HepG2 (cell line): ENCODE data around the gene PNPLA3. TPM values are rescaled to one million over a fixed set of nuclear protein-coding genes. Genes with fewer than 3 reads are reported as not detected.

Experiments used
- ARID4A ChIP-seq: sonication (generic); formaldehyde crosslinking; IDR thresholded peaks from 2 replicates; pipeline ENCODE4 v1.5.0; 2020; ENCODE audit warnings: mild to moderate bottlenecking, missing genetic modification reagents, borderline replicate concordance
- ARNTL ChIP-seq: sonication (generic); formaldehyde crosslinking; IDR thresholded peaks from 2 replicates; pipeline ENCODE4 v1.4.0; 2020; ENCODE audit warnings: mild to moderate bottlenecking, missing genetic modification reagents
- ASH2L ChIP-seq: fragments of 300-600, 200-600 bp; sonication (generic); IDR thresholded peaks from 2 replicates; pipeline ENCODE4 v1.7.0; 2017; ENCODE audit warnings: low read depth, mild to moderate bottlenecking, moderate library complexity, mixed read lengths, low read length; ENCODE audit not compliant: insufficient read length
- IKZF5 ChIP-seq: IDR thresholded peaks from 2 replicates; pipeline ENCODE4 v1.6.1; 2018; ENCODE audit warnings: missing genetic modification reagents, mild to moderate bottlenecking, missing compliant biosample characterization
- NRL ChIP-seq: sonication (generic); formaldehyde crosslinking; IDR thresholded peaks from 2 replicates; pipeline ENCODE4 v1.5.0; 2020; ENCODE audit warnings: missing genetic modification reagents, mild to moderate bottlenecking, moderate library complexity, borderline replicate concordance
- REPIN1 ChIP-seq: sonication (generic); formaldehyde crosslinking; IDR thresholded peaks from 2 replicates; pipeline ENCODE4 v1.8.0; 2022; ENCODE audit warnings: missing genetic modification reagents, low read depth, mild to moderate bottlenecking, borderline replicate concordance
- SAP130 ChIP-seq: IDR thresholded peaks from 2 replicates; pipeline ENCODE4 v1.6.1; 2016; ENCODE audit warnings: low read depth
- ZNF205 ChIP-seq: IDR thresholded peaks from 2 replicates; pipeline ENCODE4 v1.6.1; 2018; ENCODE audit warnings: missing biosample characterization, missing genetic modification reagents
- ZNF430 ChIP-seq: sonication (generic); formaldehyde crosslinking; IDR thresholded peaks from 2 replicates; pipeline ENCODE4 v1.9.0; 2021; ENCODE audit warnings: mild to moderate bottlenecking, missing genetic modification reagents
- ZNF556 ChIP-seq: sonication (generic); formaldehyde crosslinking; IDR thresholded peaks from 2 replicates; pipeline ENCODE4 v1.4.0; 2020; ENCODE audit warnings: mild to moderate bottlenecking, missing genetic modification reagents, borderline replicate concordance
- ZNF740 ChIP-seq: sonication (generic); formaldehyde crosslinking; IDR thresholded peaks from 2 replicates; pipeline ENCODE4 v1.4.0; 2020; ENCODE audit warnings: missing genetic modification reagents
- ZNF772 ChIP-seq: sonication (generic); formaldehyde crosslinking; IDR thresholded peaks from 2 replicates; pipeline ENCODE4 v1.5.0; 2020; ENCODE audit warnings: mild to moderate bottlenecking, missing genetic modification reagents
- ZNF883 ChIP-seq: sonication (generic); formaldehyde crosslinking; IDR thresholded peaks from 2 replicates; pipeline ENCODE4 v1.5.1; 2020; ENCODE audit warnings: mild to moderate bottlenecking, missing genetic modification reagents; ENCODE audit errors: not compliant biosample characterization
- polyA plus RNA-seq, 8 experiments: library from polyadenylated mRNA; depleted of rRNA in 3 of 8; stranded (reverse) in 7 of 8; unstranded in 1 of 8; fragments of >200 nt; fragmentation: Illumina TruSeq in 4 of 8; extraction: Trizol in 4 of 8; gene quantifications; 2 replicates each; pipeline versions ENCODE4 v1.2.1 to v1.2.3, GENCODE V29; 2011 to 2016; ENCODE audit warnings: low read depth in 4 of 8, missing spikeins in 1 of 8, mixed read lengths in 1 of 8; ENCODE audit not compliant: insufficient read depth in 1 of 8
- total RNA-seq, 5 experiments: library from RNA; depleted of rRNA; stranded (reverse); fragments of >200 nt; fragmentation: Illumina TruSeq; extraction: Trizol; gene quantifications; 2 replicates each; pipeline ENCODE4 v1.2.3, GENCODE V29; 2016; ENCODE audit warnings: low read depth in 1 of 5
- TF ChIP-seq, protein P1 (sequence below): sonication (generic); formaldehyde crosslinking; IDR thresholded peaks from 2 replicates; pipeline ENCODE4 v1.4.0; 2020; ENCODE audit warnings: missing genetic modification reagents, mild to moderate bottlenecking, borderline replicate concordance

Gene PNPLA3
- total and polyA plus RNA-seq, 2 of the 13 experiments (the other 11 are each of a cell fraction or from before 2014, with no cell fraction given): 16.9 to 19.8 TPM

DNA sequence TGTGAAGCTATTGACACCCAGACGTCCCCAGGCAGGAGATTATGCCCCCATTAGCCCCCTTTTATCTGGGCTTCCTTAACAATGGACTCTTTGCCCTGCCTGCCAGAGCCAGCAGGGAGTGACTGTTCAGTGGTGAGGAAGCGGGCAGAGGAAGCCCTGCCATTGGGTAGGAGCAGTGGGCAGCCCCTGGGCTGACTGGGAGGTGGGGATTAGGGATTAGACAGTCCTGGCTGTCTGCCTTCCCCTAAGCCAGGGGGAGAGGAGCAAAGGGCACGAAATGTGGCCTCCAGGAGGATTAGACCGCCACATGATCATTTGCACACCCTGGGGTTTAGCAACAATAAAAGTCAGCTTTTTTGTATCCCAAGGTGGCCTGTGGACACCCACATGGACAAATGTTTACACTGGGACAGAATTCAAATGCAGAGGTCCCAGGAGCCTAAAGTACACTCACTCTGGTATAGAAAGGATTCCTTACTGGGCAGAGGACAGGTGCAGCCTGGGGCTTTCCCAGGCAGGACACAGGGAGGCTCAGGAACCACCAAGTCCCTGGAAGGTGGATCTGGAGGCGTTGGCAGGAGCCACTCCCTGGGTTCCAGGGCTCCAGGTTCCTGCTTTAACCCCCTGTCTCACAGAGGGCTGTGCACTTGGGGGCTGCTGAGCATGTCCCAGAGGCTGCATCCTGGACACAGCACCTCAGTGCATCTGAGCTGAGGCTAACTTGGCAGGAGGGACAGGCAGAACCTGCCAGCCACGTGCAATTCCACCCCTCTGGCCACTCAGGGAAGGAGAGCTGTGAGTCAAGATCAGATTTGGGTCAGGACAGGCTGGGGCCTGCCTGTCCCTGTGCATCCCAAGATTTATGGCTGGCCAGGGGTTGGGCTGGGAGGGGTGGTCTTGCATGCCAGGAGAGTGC lies 2.1 kb downstream of the PNPLA3 start (continued):
- TF ChIP-seq, protein P1, sequence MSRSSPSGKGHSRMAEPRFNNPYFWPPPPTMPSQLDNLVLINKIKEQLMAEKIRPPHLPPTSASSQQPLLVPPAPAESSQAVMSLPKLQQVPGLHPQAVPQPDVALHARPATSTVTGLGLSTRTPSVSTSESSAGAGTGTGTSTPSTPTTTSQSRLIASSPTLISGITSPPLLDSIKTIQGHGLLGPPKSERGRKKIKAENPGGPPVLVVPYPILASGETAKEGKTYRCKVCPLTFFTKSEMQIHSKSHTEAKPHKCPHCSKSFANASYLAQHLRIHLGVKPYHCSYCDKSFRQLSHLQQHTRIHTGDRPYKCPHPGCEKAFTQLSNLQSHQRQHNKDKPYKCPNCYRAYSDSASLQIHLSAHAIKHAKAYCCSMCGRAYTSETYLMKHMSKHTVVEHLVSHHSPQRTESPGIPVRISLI (CRISPR knock-in tag): peak; percentile 71; the same call in 1 of the 2 replicates
- peak; percentile 70; the same call in 1 of the 2 replicates for TF ChIP-seq IKZF5 (CRISPR knock-in tag)
- TF ChIP-seq ZNF556 (CRISPR knock-in tag): no peak
- peak; percentile 71; the same call in 1 of the 2 replicates for TF ChIP-seq NRL (CRISPR knock-in tag)
- TF ChIP-seq ZNF772: peak; percentile 84
- peak; percentile 92 for TF ChIP-seq ZNF430
- peak; percentile 46 for TF ChIP-seq ASH2L
- no peak for TF ChIP-seq ZNF883 (CRISPR knock-in tag)
- peak; percentile 78 for TF ChIP-seq ARID4A (CRISPR knock-in tag)
- TF ChIP-seq ZNF740: 0 out of 2 replicates have a peak, but pooled peaks have one; percentile 20
- peak; percentile 94 for TF ChIP-seq SAP130 (CRISPR knock-in tag)
- TF ChIP-seq ZNF205 (CRISPR knock-in tag): no peak
- TF ChIP-seq REPIN1 (CRISPR knock-in tag): peak; percentile 65; the same call in 1 of the 2 replicates
- TF ChIP-seq ARNTL (CRISPR knock-in tag): peak; percentile 87
